Endothelial cell of umbilical vein (primary cell): ENCODE measurements around the gene MEP1B. TPM values are rescaled to one million over a fixed set of nuclear protein-coding genes. Genes with fewer than 3 reads are reported as not detected.

Experiments
- BruUV-seq: library from RNA; stranded (reverse); fragments of 400-500 nt; replicated peaks from 2 replicates; lab custom pipeline; 2021; lab: Mats Ljungman, UMichigan
- CTCF ChIA-PET: fragments of 300-600, 350-600 bp; sonication (Branson Sonifier 250); formaldehyde crosslinking; loops from one replicate; lab custom pipeline; 2021; ENCODE audit warnings: antibody characterized with exemption, inconsistent platforms; lab: Charles Lee
- POLR2A ChIA-PET: fragments of 300-600, 350-600 bp; sonication (Branson Sonifier 250); formaldehyde crosslinking; loops from one replicate; lab custom pipeline; 2021; ENCODE audit warnings: antibody characterized with exemption, inconsistent platforms; lab: Charles Lee
- DNase-seq: peaks from one replicate; pipeline ENCODE4 v3.0.0-alpha.2; 2011; ENCODE audit warnings: low read depth, low spot score
- FAIRE-seq: peaks from 2 replicates; lab custom pipeline; 2011; peaks lifted over from hg19 to GRCh38; lab: Jason Lieb, UNC
- H2AFZ ChIP-seq: 2 replicates; pipeline ENCODE4 v1.6.0; 2012; ENCODE audit warnings: low read depth, low read length, control low read depth, inconsistent platforms
- H3K27ac ChIP-seq: 2 replicates; pipeline ENCODE4 v1.5.1; 2011; ENCODE audit warnings: low read depth, mild to moderate bottlenecking, control low read depth, low read length, moderate library complexity; ENCODE audit not compliant: insufficient read depth
- H3K27me3 ChIP-seq, 2 experiments: 2 replicates each; pipeline versions ENCODE4 v1.6.0 to v1.6.1; 2011; ENCODE audit warnings: low read length in 2 of 2, mixed read lengths in 1 of 2; ENCODE audit not compliant: control insufficient read depth in 2 of 2, insufficient read depth in 2 of 2
- H3K36me3 ChIP-seq, 2 experiments: 2 replicates in 1 of 2; 3 replicates in 1 of 2; pipeline ENCODE4 v1.5.1; 2011; ENCODE audit warnings: low read length in 2 of 2, mild to moderate bottlenecking in 1 of 2, moderate library complexity in 1 of 2; ENCODE audit not compliant: control insufficient read depth in 2 of 2, insufficient read depth in 2 of 2; ENCODE audit errors: extremely low read depth in 1 of 2
- H3K4me1 ChIP-seq: 3 replicates; pipeline ENCODE4 v1.5.1; 2011; ENCODE audit warnings: mild to moderate bottlenecking, low read length; ENCODE audit not compliant: control insufficient read depth, insufficient read depth; ENCODE audit errors: extremely low read depth
- H3K4me2 ChIP-seq: 2 replicates; pipeline ENCODE4 v1.6.1; 2011; ENCODE audit warnings: low read length, control low read depth, mixed read lengths; ENCODE audit not compliant: insufficient read depth
- H3K4me3 ChIP-seq, 3 experiments: fragments of 200-600 bp in 1 of 3; sonication (generic), shearing (Covaris generic) in 1 of 3; replicated peaks in 1 of 3; 2 replicates each; pipeline ENCODE4 v1.5.1; 2011 to 2016; ENCODE audit warnings: control low read depth in 3 of 3, low read length in 3 of 3, mild to moderate bottlenecking in 2 of 3, inconsistent platforms in 1 of 3, low read depth in 1 of 3, moderate library complexity in 1 of 3; ENCODE audit not compliant: insufficient read depth in 1 of 3
- H3K79me2 ChIP-seq: 2 replicates; pipeline ENCODE4 v1.6.0; 2012; ENCODE audit warnings: low read length, inconsistent platforms; ENCODE audit not compliant: control insufficient read depth, insufficient read depth
- H3K9ac ChIP-seq: replicated peaks from 2 replicates; pipeline ENCODE3; 2011; ENCODE audit warnings: low read length, control low read depth; ENCODE audit not compliant: insufficient read depth; ENCODE audit errors: extremely low read depth
- H3K9me1 ChIP-seq: replicated peaks from 3 replicates; pipeline ENCODE4 v1.6.0; 2011; ENCODE audit warnings: mild to moderate bottlenecking, low read length; ENCODE audit not compliant: control insufficient read depth, insufficient read depth; ENCODE audit errors: extremely low read depth
- H3K9me3 ChIP-seq: replicated peaks from 2 replicates; pipeline ENCODE4 v1.5.1; 2012; ENCODE audit warnings: low read length, inconsistent platforms; ENCODE audit not compliant: control insufficient read depth, insufficient read depth
- H4K20me1 ChIP-seq: replicated peaks from 2 replicates; pipeline ENCODE3; 2011; ENCODE audit warnings: mild to moderate bottlenecking, low read length; ENCODE audit not compliant: control insufficient read depth, insufficient read depth; ENCODE audit errors: extremely low read depth
- EZH2 ChIP-seq: IDR thresholded peaks from 2 replicates; pipeline ENCODE4 v1.6.1; 2012; ENCODE audit warnings: borderline replicate concordance, low read depth, mild to moderate bottlenecking, moderate library complexity, low read length, inconsistent platforms; ENCODE audit not compliant: severe bottlenecking
- FOS ChIP-seq: IDR thresholded peaks from 2 replicates; pipeline ENCODE4 v1.6.1; 2011; ENCODE audit warnings: mild to moderate bottlenecking, low read length, moderate library complexity, borderline replicate concordance; ENCODE audit not compliant: insufficient read depth
- GATA2 ChIP-seq: IDR thresholded peaks from 2 replicates; pipeline ENCODE4 v1.7.0; 2011; ENCODE audit warnings: low read depth, mild to moderate bottlenecking, moderate library complexity, mixed read lengths, low read length; ENCODE audit not compliant: insufficient read length, insufficient read depth
- JUN ChIP-seq: IDR thresholded peaks from 2 replicates; pipeline ENCODE4 v1.6.1; 2011; ENCODE audit warnings: borderline replicate concordance, low read depth; ENCODE audit not compliant: insufficient read length, insufficient read depth
- MYC ChIP-seq: IDR thresholded peaks from one replicate; pipeline ENCODE4 v1.6.1; 2011; ENCODE audit warnings: mild to moderate bottlenecking, low read depth, low read length
- POLR2A ChIP-seq: IDR thresholded peaks from 2 replicates; pipeline ENCODE4 v1.6.1; 2012; ENCODE audit warnings: low read depth, mild to moderate bottlenecking, control low read depth, low read length
- POLR2AphosphoS5 ChIP-seq: IDR thresholded peaks from 2 replicates; pipeline ENCODE4 v1.6.1; 2012; ENCODE audit warnings: low read depth, mild to moderate bottlenecking, control low read depth, low read length, moderate library complexity; ENCODE audit not compliant: insufficient read depth
- dilution Hi-C: fragments of 300-500 bp; cut with MboI; formaldehyde crosslinking; loops from one replicate; pipeline ENCODE4 v1.15.0; 2019; ENCODE audit warnings: low sequenced_read_pairs; ENCODE audit not compliant: extremely low pct_ligation_motif_present
- intact Hi-C: fragments of 100-400 bp; cut with micrococcal nuclease; formaldehyde crosslinking; loops from one replicate; pipeline ENCODE4 v1.10.0; 2022
- polyA plus RNA-seq, 4 experiments: library from polyadenylated mRNA; depleted of rRNA in 3 of 4; stranded (reverse) in 3 of 4; unstranded in 1 of 4; fragments of >200 nt; gene quantifications; 2 replicates each; pipeline versions ENCODE4 v1.2.1 to v1.2.3, GENCODE V29; 2011 to 2012; ENCODE audit warnings: missing spikeins in 1 of 4
- total RNA-seq: library from RNA; stranded (reverse); gene quantifications from 2 replicates; pipeline ENCODE4 v1.2.3, GENCODE V29; 2021
- TF ChIP-seq, protein P1 (sequence below), 2 donors: IDR thresholded peaks; 1 replicate in 1 of 2; 2 replicates in 1 of 2; pipeline ENCODE4 v1.5.1; 2011; ENCODE audit warnings: low read length in 2 of 2, mild to moderate bottlenecking in 2 of 2, moderate library complexity in 2 of 2, control low read depth in 1 of 2, inconsistent platforms in 1 of 2, low read depth in 1 of 2; ENCODE audit not compliant: insufficient read depth in 1 of 2; ENCODE audit errors: extremely low read depth in 1 of 2
- TF ChIP-seq, protein P2 (sequence below): IDR thresholded peaks from 2 replicates; pipeline ENCODE4 v1.6.1; 2011; ENCODE audit not compliant: insufficient read depth, insufficient read length

MEP1B gene
- total and polyA plus RNA-seq, 2 donors (not counting 3 experiments of a cell fraction or from before 2014, with no cell fraction given), result not detected

DNA sequence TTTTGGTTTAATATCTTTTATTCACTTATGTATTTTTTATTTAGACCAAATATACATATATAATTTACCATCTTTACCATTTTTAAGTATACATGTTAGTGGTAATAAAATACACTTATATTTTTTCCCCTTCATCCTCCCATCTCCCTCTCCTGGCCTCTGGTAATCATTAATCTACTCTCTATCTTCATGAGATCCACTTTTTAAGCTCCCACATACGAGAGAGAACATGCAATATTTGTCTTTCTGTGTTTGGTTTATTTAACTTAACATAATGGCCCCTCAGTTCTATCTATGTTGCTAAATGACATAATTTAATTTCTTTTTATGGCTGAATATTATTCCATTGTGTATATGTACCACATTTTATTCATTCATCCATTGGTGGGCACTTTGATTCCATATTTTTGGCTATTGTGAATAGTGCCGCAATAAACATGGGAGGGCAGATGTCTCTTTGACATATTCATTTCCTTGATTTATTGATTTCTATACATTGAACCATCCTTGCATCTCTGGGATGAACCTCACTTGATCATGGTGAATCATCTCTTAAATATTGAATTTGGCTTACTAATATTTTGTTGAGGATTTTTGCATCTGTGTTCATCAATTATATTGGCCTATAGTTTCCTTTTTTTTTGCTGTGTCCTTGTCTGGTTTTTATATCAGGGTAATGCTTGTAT lies 41.5 kb upstream of the MEP1B start:
- Histone ChIP-seq H3K27me3 (peaks cover 4 to 7% of the 10 kb centered on the region in 2 experiments), H3K79me2 (no peaks in the 10 kb centered on the region), H3K27ac (no peak overlapping the region), H3K4me2 (no peak overlapping the region), H3K9ac (no peak overlapping the region), H3K36me3 (no peaks in the 10 kb centered on the region), H4K20me1 (no peaks in the 10 kb centered on the region), H3K9me1 (no peaks in the 10 kb centered on the region), H3K9me3 (no peaks in the 10 kb centered on the region), H3K4me3 (no peak overlapping the region), H2AFZ (no peak overlapping the region), H3K4me1 (no peaks in the 10 kb centered on the region)
- no peak for DNase-seq
- no peak for FAIRE-seq
- POLR2A ChIA-PET, result no interaction called here
- intact Hi-C loops, result no loop called here
- no TSS peak for BruUV-seq
- TF ChIP-seq MYC (no peak), FOS (no peak), POLR2A (no peak), POLR2AphosphoS5 (no peak), JUN (no peak), GATA2 (no peak), EZH2 (no peak)
- TF ChIP-seq, protein P1, sequence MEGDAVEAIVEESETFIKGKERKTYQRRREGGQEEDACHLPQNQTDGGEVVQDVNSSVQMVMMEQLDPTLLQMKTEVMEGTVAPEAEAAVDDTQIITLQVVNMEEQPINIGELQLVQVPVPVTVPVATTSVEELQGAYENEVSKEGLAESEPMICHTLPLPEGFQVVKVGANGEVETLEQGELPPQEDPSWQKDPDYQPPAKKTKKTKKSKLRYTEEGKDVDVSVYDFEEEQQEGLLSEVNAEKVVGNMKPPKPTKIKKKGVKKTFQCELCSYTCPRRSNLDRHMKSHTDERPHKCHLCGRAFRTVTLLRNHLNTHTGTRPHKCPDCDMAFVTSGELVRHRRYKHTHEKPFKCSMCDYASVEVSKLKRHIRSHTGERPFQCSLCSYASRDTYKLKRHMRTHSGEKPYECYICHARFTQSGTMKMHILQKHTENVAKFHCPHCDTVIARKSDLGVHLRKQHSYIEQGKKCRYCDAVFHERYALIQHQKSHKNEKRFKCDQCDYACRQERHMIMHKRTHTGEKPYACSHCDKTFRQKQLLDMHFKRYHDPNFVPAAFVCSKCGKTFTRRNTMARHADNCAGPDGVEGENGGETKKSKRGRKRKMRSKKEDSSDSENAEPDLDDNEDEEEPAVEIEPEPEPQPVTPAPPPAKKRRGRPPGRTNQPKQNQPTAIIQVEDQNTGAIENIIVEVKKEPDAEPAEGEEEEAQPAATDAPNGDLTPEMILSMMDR (IDR thresholded peaks at IDR 0.05; ENCODE audit: extremely low read depth in 1 of 2, insufficient read depth in 1 of 2, low read depth in 1 of 2, low read length in 2 of 2), result no peak
- TF ChIP-seq, protein P2, sequence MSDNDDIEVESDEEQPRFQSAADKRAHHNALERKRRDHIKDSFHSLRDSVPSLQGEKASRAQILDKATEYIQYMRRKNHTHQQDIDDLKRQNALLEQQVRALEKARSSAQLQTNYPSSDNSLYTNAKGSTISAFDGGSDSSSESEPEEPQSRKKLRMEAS, result no peak
- dilution Hi-C loops, result no loop called here
- CTCF ChIA-PET, result interaction anchor here (2.4 kb wide), 1 partner anchor 10 kb away, joined by 9 read pairs; no protein-coding TSS in a partner anchor
